ENCODE measurements around the gene PPP1R3F.

DNA sequence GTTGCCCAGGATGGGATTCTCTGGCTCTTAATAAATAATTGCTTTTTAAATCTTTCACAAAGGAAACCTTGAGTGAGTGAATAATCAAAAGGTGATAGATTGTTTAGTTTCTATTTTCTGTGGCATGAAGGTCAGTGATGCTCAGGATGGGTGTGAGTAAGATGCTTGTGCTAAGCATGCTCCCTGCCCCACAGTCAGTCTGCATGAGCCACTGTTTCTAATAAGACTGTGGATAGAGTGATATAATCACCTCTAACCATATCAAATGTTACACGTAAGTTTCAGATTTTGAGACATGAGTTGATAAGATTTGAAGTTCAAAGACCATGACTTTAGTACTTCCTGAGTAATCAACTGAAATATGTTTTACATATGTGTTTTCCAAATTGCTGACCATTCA lies 31.1 kb downstream of the PPP1R3F start:
- TF ChIP-seq CTCF (IDR thresholded peaks at IDR 0.05; ENCODE audit: low read length) (no peak), EZH2phosphoT487 (IDR thresholded peaks at IDR 0.05; ENCODE audit: low read length) (no peak)
